K562 (cell line): ENCODE measurements around the gene SPEM3. TPM values are rescaled to one million over a fixed set of nuclear protein-coding genes. Genes with fewer than 3 reads are reported as not detected.

ENCODE experiments used
- ESRRA ChIP-seq: fragments of 450-650 bp; IDR thresholded peaks from 2 replicates; pipeline ENCODE4 v1.6.1; 2014; ENCODE audit warnings: low read depth, mild to moderate bottlenecking, moderate library complexity, borderline replicate concordance
- FOSL1 ChIP-seq: fragments of 200-800 bp; sonication (Bioruptor generic); conservative IDR thresholded peaks from 2 replicates; pipeline ENCODE4 v1.6.1; 2016; ENCODE audit warnings: missing genetic modification characterization, missing compliant biosample characterization
- FOXK2 ChIP-seq, 2 experiments: fragments of 450-650 bp; IDR thresholded peaks in 1 of 2; conservative IDR thresholded peaks in 1 of 2; 2 replicates each; pipeline ENCODE4 v1.6.1; 2016; ENCODE audit warnings: low read depth in 2 of 2, mild to moderate bottlenecking in 1 of 2
- GABPB2 ChIP-seq: fragments of 250-450 bp; sonication (Bioruptor Pico); conservative IDR thresholded peaks from 2 replicates; pipeline ENCODE4 v1.5.1; 2021; ENCODE audit warnings: mild to moderate bottlenecking
- HNRNPLL ChIP-seq: fragments of 200-400 bp; formaldehyde crosslinking; IDR thresholded peaks from 2 replicates; pipeline ENCODE4 v1.6.1; 2017; ENCODE audit warnings: low read length, low read depth, mild to moderate bottlenecking; ENCODE audit not compliant: poor library complexity, severe bottlenecking
- POLR2AphosphoS5 ChIP-seq: IDR thresholded peaks from 2 replicates; pipeline ENCODE4 v1.6.1; 2011; ENCODE audit warnings: mild to moderate bottlenecking, low read depth, low read length, moderate library complexity; ENCODE audit not compliant: control insufficient read depth, insufficient read depth
- RBM39 ChIP-seq: fragments of 200-400 bp; formaldehyde crosslinking; optimal IDR thresholded peaks from 2 replicates; pipeline ENCODE3; 2018; ENCODE audit warnings: low read depth, low read length
- SNRNP70 ChIP-seq: fragments of 200-400 bp; formaldehyde crosslinking; optimal IDR thresholded peaks from 2 replicates; pipeline ENCODE3; 2017; ENCODE audit warnings: low read depth, low read length
- TBP ChIP-seq: optimal IDR thresholded peaks from 2 replicates; pipeline ENCODE3; 2011; ENCODE audit warnings: low read depth, low read length, improper control_type of control experiment
- TSC22D4 ChIP-seq: fragments of 450-650 bp; IDR thresholded peaks from 2 replicates; pipeline ENCODE4 v1.6.1; 2016; ENCODE audit warnings: missing genetic modification characterization, missing biosample characterization, control low read depth
- ZNF449 ChIP-seq: fragments of 250-450 bp; sonication (Bioruptor Pico); IDR thresholded peaks from 2 replicates; pipeline ENCODE4 v1.8.0; 2022; ENCODE audit warnings: moderate library complexity, mild to moderate bottlenecking, inconsistent platforms
- ZNF639 ChIP-seq, 2 experiments: fragments of 200-800 bp in 1 of 2; sonication (Bioruptor generic) in 1 of 2; sonication (generic) in 1 of 2; formaldehyde crosslinking in 1 of 2; IDR thresholded peaks in 1 of 2; conservative IDR thresholded peaks in 1 of 2; 2 replicates each; pipeline versions ENCODE4 v1.5.0 to v1.6.1; 2016 to 2020; ENCODE audit warnings: missing compliant biosample characterization in 1 of 2, missing genetic modification characterization in 1 of 2, missing genetic modification reagents in 1 of 2
- polyA plus RNA-seq, 8 experiments: library from polyadenylated mRNA; depleted of rRNA in 4 of 8; stranded (reverse) in 5 of 8; unstranded in 3 of 8; fragments of >200 nt; fragmentation: Nextera tagmentation in 2 of 8; fragmentation: Illumina TruSeq in 1 of 8; extraction: Ambion mirVana in 2 of 8; extraction: Trizol in 1 of 8; gene quantifications; 2 replicates each; pipeline versions ENCODE4 v1.2.1 to v1.2.3, GENCODE V29; 2011 to 2014; ENCODE audit warnings: inconsistent platforms in 1 of 8, missing spikeins in 1 of 8
- total RNA-seq, 7 experiments: library from RNA; depleted of rRNA in 6 of 7; stranded (reverse); fragments of >200 nt in 6 of 7; fragmentation: Illumina TruSeq in 2 of 7; extraction: Trizol in 2 of 7; gene quantifications; 2 replicates each; pipeline versions ENCODE4 v1.2.1 to v1.2.3, GENCODE V29; 2011 to 2021; ENCODE audit warnings: low replicate concordance in 1 of 7
- TF ChIP-seq, protein P1 (sequence below): fragments of 200-400 bp; formaldehyde crosslinking; IDR thresholded peaks from 2 replicates; pipeline ENCODE4 v1.6.1; 2017; ENCODE audit warnings: mild to moderate bottlenecking, low read depth, low read length, moderate library complexity
- TF ChIP-seq, protein P2 (sequence below): fragments of 250-450 bp; sonication (Bioruptor Pico); IDR thresholded peaks from 2 replicates; pipeline ENCODE4 v1.8.0; 2022; ENCODE audit warnings: inconsistent platforms, mild to moderate bottlenecking, moderate library complexity, borderline replicate concordance

SPEM3 gene
- total and polyA plus RNA-seq, 9 of the 15 experiments (the other 6 are each of a cell fraction or from before 2014, with no cell fraction given), result not detected

GRCh38 chr17:7403977-7404736 is 24.5 kb upstream of the SPEM3 start, which contains the start of gene TMEM256 (continued):
- TF ChIP-seq, protein P1, sequence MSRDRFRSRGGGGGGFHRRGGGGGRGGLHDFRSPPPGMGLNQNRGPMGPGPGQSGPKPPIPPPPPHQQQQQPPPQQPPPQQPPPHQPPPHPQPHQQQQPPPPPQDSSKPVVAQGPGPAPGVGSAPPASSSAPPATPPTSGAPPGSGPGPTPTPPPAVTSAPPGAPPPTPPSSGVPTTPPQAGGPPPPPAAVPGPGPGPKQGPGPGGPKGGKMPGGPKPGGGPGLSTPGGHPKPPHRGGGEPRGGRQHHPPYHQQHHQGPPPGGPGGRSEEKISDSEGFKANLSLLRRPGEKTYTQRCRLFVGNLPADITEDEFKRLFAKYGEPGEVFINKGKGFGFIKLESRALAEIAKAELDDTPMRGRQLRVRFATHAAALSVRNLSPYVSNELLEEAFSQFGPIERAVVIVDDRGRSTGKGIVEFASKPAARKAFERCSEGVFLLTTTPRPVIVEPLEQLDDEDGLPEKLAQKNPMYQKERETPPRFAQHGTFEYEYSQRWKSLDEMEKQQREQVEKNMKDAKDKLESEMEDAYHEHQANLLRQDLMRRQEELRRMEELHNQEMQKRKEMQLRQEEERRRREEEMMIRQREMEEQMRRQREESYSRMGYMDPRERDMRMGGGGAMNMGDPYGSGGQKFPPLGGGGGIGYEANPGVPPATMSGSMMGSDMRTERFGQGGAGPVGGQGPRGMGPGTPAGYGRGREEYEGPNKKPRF, result no peak
- TF ChIP-seq ESRRA (peak; percentile 58; the same call in 1 of the 2 replicates), TBP (peak; percentile 90), RBM39 (no peak), GABPB2 (CRISPR knock-in tag) (no peak), HNRNPLL (peak; percentile 66), ZNF449 (CRISPR knock-in tag) (no peak), FOSL1 (no peak), ZNF639 (CRISPR knock-in tag; conservative IDR thresholded peaks at IDR 0.05 in 1 of 2, IDR thresholded peaks at IDR 0.05 in 1 of 2) (peak in 1 of 2 experiments; percentile 46; a peak in 1 of 4 replicates), POLR2AphosphoS5 (peak; percentile 49; the same call in 1 of the 2 replicates), FOXK2 (conservative IDR thresholded peaks at IDR 0.05 in 1 of 2, IDR thresholded peaks at IDR 0.05 in 1 of 2; ENCODE audit: low read depth in 2 of 2) (peak; percentile 18 to 54; a peak in 1 of 4 replicates), TSC22D4 (tag) (no peak), SNRNP70 (no peak)
- TF ChIP-seq, protein P2, sequence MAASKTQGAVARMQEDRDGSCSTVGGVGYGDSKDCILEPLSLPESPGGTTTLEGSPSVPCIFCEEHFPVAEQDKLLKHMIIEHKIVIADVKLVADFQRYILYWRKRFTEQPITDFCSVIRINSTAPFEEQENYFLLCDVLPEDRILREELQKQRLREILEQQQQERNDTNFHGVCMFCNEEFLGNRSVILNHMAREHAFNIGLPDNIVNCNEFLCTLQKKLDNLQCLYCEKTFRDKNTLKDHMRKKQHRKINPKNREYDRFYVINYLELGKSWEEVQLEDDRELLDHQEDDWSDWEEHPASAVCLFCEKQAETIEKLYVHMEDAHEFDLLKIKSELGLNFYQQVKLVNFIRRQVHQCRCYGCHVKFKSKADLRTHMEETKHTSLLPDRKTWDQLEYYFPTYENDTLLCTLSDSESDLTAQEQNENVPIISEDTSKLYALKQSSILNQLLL (CRISPR knock-in tag), result no peak
